ENCODE data around the gene ARHGAP11B. TPM values are rescaled to one million over a fixed set of nuclear protein-coding genes. Genes with fewer than 3 reads are reported as not detected.
"Not testable (repeated sequence)": the region's sequence is repeated elsewhere in the genome, so short reads cannot be mapped to it uniquely, and the experiment has no call there.

The ARHGAP11B gene

GRCh38 chr15:30680997-30681396 is 55.1 kb downstream of the ARHGAP11B start:
- not testable (repeated sequence) for ATAC-seq (ENCODE audit: low read depth in 2 of 2); H3K36me3 ChIP-seq (ENCODE audit: control insufficient read depth, insufficient read depth, low read length); H3K27me3 ChIP-seq (ENCODE audit: control insufficient read depth, insufficient read depth, low read length); H3K27ac ChIP-seq (ENCODE audit: insufficient read depth, low read length, poor library complexity, severe bottlenecking); H3K4me3 ChIP-seq (ENCODE audit: low read depth, low read length); H3K9me3 Mint-ChIP-seq; H3K4me1 ChIP-seq (ENCODE audit: control insufficient read depth, insufficient read depth, low read length, poor library complexity, severe bottlenecking); H3K4me1 Mint-ChIP-seq; H3K4me3 Mint-ChIP-seq; H3K27me3 Mint-ChIP-seq; H3K9me3 ChIP-seq (ENCODE audit: control insufficient read depth in 2 of 2, low read length in 2 of 2); DNase-seq; H3K36me3 Mint-ChIP-seq
- peak overlapping the region in 1 of 3 donors; percentile 20 for H3K27ac Mint-ChIP-seq

- H3K9me3 Mint-ChIP-seq = not testable (repeated sequence)
Measured at GRCh38 chr15:30685709-30686285, 59.9 kb downstream of the ARHGAP11B start.

GRCh38 chr15:30686651-30687050 is 60.7 kb downstream of the ARHGAP11B start:
- not testable (repeated sequence) for H3K27ac Mint-ChIP-seq; H3K27ac ChIP-seq (ENCODE audit: insufficient read depth, low read length, poor library complexity, severe bottlenecking); H3K36me3 Mint-ChIP-seq; H3K4me1 ChIP-seq (ENCODE audit: control insufficient read depth, insufficient read depth, low read length, poor library complexity, severe bottlenecking); H3K9me3 ChIP-seq (ENCODE audit: control insufficient read depth in 2 of 2, low read length in 2 of 2); H3K4me3 ChIP-seq (ENCODE audit: low read depth, low read length); H3K4me3 Mint-ChIP-seq; H3K4me1 Mint-ChIP-seq; H3K36me3 ChIP-seq (ENCODE audit: control insufficient read depth, insufficient read depth, low read length); ATAC-seq (ENCODE audit: low read depth in 2 of 2); DNase-seq; H3K9me3 Mint-ChIP-seq; H3K27me3 ChIP-seq (ENCODE audit: control insufficient read depth, insufficient read depth, low read length); H3K27me3 Mint-ChIP-seq

More at GRCh38 chr15:30685709-30686285, 59.9 kb downstream of the ARHGAP11B start:
- H3K9me3 ChIP-seq (ENCODE audit: control insufficient read depth in 2 of 2, low read length in 2 of 2); H3K27me3 ChIP-seq (ENCODE audit: control insufficient read depth, insufficient read depth, low read length); DNase-seq; H3K4me3 ChIP-seq (ENCODE audit: low read depth, low read length); H3K27ac Mint-ChIP-seq; ATAC-seq (ENCODE audit: low read depth in 2 of 2); H3K4me1 Mint-ChIP-seq; H3K27me3 Mint-ChIP-seq; H3K4me3 Mint-ChIP-seq; H3K27ac ChIP-seq (ENCODE audit: insufficient read depth, low read length, poor library complexity, severe bottlenecking); H3K36me3 ChIP-seq (ENCODE audit: control insufficient read depth, insufficient read depth, low read length); H3K4me1 ChIP-seq (ENCODE audit: control insufficient read depth, insufficient read depth, low read length, poor library complexity, severe bottlenecking); H3K36me3 Mint-ChIP-seq: not testable (repeated sequence)

Other genes with a start within 250 kb of the ARHGAP11B start
- 0.59 TPM for gene CHRFAM7A, start 232.6 kb upstream of the ARHGAP11B start, total RNA-seq
- 1 to 10 TPM in 1 of 4 donors, under 1 TPM in 3; 0.16 to 3.4 (median 0.42) TPM for gene CHRFAM7A, start 232.6 kb upstream of the ARHGAP11B start, polyA plus RNA-seq
- 0.69 TPM for gene GOLGA8R, start 211.9 kb upstream of the ARHGAP11B start, total RNA-seq
- under 1 TPM in 1 of 4 donors, not detected in 3; 0.08 TPM for gene GOLGA8R, start 211.9 kb upstream of the ARHGAP11B start, polyA plus RNA-seq
- 0.52 TPM for gene GOLGA8Q, start 74.1 kb upstream of the ARHGAP11B start, total RNA-seq
- not detected for gene GOLGA8Q, start 74.1 kb upstream of the ARHGAP11B start, polyA plus RNA-seq
- gene GOLGA8H, start 22.1 kb upstream of the ARHGAP11B start, total RNA-seq = not detected
- gene GOLGA8H, start 22.1 kb upstream of the ARHGAP11B start, polyA plus RNA-seq = not detected